GM21515 (cell line): ENCODE results near the gene ASB6.
"Not testable (repeated sequence)": the region's sequence is repeated elsewhere in the genome, so short reads cannot be mapped to it uniquely, and the experiment has no call there.

Experiments
- ATAC-seq: cut with Tn5 transposase; IDR thresholded peaks from one replicate; pipeline ENCODE4 v1.9.1; 2021; ENCODE audit not compliant: unreplicated experiment

The ASB6 gene

DNA sequence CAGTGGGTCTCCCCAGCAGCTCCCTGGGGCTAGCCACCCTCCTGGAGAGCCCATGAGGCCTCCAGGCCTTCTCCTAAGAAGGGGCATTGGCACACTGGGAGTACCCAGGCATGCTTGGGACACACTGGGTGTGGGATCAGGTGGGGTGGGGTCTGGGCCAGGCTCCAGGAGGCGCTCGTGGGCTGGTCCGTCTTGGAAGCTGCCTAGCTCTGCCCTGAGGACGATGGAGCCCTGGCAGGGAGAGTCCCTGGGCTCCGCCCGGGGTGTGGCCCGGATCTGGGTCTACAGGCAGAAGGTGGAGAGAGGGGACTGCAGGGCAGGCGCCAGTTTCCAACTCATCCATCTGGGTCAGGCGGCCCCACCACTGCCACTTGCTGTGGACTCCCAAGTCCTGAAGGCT lies 25.9 kb upstream of the ASB6 start:
- no peak for ATAC-seq

DNA sequence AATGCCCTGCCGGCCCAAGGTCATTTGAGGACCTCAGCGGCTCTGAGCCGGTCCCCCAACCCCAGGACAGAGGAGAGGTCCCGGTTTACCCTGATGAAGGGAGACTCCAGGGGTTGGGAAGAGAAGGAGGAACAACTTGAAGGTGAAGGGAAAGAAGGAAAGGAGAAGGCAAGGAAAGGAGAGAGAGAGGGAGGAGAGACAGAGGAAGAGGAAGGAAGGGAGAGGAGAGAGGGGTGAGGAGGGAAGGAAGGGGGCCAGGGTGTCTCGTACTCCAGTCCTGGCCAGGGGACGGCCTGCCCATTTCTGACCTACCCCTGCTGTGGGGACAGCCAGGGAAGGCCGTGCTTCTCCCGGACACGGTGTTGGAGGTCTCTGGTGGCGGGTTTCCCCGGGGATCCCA lies 25.4 kb upstream of the ASB6 start:
- ATAC-seq: no peak

- ATAC-seq: no peak
These were observed 24.6 kb upstream of the ASB6 start for GRCh38 chr9:129666575-129666974.

DNA sequence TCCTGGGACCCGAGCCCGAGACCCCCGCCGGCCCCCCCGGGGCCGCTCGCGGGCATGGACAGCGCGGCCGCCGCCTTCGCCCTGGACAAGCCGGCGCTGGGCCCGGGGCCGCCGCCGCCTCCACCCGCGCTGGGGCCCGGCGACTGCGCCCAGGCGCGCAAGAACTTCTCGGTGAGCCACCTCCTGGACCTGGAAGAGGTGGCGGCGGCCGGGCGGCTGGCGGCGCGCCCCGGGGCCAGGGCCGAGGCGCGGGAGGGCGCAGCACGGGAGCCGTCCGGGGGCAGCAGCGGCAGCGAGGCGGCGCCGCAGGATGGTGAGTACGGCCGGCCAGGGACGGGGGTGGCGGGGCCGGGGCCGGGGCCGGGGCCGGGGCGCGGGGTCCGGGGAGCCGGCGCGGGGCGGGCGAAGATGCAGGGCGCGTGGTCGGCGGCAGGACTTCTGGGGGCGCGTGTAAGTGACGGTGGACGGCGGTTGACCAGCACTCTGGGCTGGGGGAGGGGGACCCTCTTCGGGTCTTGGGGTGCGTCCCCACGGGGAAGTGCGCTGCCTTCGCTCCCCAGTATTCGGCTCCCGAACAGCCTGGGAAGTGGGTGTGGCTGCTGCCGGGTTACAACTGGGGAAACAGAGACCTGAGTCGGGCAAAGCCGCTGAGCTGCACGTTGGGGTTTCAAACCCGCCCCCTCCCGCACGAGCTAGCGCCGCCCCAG lies 24.0 kb upstream of the ASB6 start:
- ATAC-seq: no peak

GRCh38 chr9:129665389-129665775 lies 23.4 kb upstream of the ASB6 start, which contains the start of gene PRRX2:
Gene PRRX2, plus strand, starts transcription at chr9:129665647. Its CDS starts 221 bp downstream, at chr9:129665868.
- ATAC-seq: no peak

GRCh38 chr9:129664746-129665388 lies 22.9 kb upstream of the ASB6 start:
- no peak for ATAC-seq

- not testable (repeated sequence) for ATAC-seq
These were observed 20.3 kb upstream of the ASB6 start for GRCh38 chr9:129662239-129662638.

DNA sequence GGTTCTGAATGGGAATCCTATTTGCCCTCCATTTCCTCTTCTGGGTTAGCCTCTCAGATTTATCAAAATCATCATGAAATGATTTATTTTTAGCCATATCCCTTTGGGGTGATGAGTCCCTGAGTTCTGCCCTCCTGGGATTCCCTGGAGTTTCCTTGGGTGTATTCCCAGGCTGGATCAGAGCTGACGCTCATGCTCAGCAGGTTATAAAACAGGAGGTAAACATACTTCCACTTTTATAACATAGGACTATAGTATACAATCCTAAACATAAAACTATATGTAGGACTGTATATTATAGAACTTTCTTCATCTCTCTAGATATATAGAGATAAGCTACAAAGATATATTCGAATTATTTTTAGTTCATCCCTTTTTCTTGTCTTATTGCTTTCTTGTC lies 19.1 kb upstream of the ASB6 start:
- no peak for ATAC-seq

GRCh38 chr9:129656795-129657390 lies 14.9 kb upstream of the ASB6 start:
- ATAC-seq: no peak

DNA sequence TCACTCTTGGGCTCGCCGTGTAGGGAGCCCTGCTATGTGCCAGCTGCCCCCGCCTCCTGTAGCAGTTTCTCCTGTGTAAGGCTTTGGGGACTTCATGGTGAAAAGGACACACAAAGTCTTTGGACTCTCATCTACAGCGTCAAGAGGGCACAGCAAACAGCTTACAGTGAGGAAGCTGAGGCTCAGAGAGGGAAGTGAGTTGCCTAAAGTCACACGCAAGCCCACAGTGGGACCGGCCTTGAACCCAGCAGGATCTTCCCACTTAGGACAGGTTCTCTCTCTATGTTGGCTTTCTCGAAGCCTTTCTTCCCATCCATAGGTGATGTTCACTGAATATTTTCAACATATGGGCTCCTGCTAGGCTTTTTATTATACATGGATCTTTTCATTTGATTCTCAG lies 13.7 kb upstream of the ASB6 start:
- ATAC-seq: no peak

- no peak for ATAC-seq
These were observed 13.2 kb upstream of the ASB6 start for GRCh38 chr9:129655154-129655553.

GRCh38 chr9:129654554-129655040 lies 12.6 kb upstream of the ASB6 start:
- ATAC-seq: no peak

DNA sequence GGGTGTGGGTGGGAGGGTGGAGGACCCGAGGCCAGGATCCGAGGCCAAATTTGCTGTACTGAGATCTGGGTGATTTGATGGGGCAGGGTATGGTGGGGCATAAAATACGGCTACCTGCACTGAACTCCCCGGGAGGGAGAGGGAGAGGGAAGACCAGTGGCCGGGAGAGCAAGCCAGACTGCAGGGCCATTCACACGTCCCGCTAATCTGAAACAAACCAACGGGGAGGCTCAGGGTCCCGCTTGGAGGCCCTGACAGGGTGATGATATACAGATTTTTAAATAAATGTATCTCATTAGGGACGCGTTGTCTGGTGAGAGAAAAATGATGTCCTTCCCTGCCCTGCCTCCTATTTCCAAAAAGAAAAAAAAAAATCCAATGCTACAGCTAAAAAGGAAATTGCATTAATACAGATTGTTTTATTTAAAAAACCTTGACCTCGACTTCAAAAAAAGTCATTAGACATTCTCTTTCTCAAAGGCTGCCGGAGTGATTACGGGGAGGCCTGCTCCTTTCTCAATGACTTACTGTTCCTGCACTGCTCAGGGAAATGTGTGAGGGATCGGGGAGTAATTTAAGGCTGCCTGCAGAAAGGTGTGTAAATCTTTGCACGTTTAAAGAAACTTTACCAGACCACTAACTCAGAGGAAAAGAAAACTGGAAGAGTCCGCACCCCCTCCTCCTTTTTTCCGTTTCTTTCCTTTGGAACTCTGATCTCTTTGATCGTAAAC lies 12.0 kb upstream of the ASB6 start:
- ATAC-seq: no peak

DNA sequence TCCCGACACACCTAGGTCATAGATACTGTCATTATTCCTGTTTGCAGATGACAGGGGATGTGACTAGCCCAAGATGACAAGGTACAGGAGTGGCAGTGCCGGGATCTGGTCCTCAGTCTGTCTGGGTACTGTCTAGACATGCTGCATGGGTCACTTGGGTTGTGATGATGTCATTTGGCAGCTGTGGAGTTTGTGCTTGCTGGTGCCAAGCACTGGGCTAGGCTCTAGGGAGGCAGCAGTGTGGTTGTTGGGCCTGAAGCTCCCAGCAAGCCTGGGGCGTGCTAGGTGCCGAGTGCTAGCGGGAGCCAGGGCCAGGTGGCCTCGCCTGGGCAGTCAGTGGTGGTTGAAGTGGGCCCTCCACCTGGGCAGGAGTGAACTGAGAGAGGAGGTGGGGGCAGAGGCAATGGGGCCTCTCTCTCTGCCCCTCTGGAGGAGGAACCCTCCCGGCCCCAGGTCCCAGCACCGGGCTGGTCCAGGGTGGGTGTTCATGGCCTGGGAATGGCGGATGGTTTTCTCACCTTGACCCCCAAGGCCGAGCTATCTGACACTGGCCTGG lies 8.8 kb upstream of the ASB6 start:
- no peak for ATAC-seq

GRCh38 chr9:129649726-129650679 lies 8.1 kb upstream of the ASB6 start:
- no peak for ATAC-seq

- no peak for ATAC-seq
These were observed 6.8 kb upstream of the ASB6 start for GRCh38 chr9:129648764-129649115.

DNA sequence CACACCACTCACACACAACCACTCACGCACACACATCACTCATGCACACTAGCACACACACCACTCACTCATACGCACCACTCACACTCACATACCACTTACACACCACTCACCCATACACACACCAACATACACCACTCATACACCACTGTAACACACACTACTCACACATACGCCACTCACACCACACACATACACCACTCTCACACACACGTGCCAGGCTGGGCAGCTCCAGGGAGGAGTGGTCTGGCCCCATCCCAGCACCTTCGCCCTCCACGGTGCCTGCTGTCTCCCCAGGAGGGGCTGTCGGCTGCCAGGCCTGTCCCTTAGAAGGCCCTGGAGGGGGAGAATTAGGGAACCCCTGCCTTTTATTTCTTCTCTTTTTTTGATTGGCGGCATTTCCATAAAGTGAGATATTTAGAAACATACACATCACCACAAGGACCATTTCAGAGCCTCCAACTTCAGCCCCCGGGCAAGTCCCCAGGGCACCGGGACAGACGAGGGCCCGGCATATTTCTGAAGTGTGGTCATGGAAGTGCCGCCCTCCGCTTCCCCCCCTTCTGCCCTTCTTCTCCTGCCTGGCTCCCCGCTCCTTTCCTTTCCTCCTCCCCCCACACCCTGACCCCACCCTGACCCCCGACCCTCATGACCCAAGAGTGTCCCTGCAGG lies 6.3 kb upstream of the ASB6 start:
- no peak for ATAC-seq

- ATAC-seq: no peak
These were observed 5.7 kb upstream of the ASB6 start for GRCh38 chr9:129647635-129648034.

GRCh38 chr9:129646654-129647053 lies 4.7 kb upstream of the ASB6 start:
- ATAC-seq: no peak

- ATAC-seq: no peak
These were observed 4.3 kb upstream of the ASB6 start for GRCh38 chr9:129646252-129646651.
